ENCODE results near the gene CDK5RAP1.
"Not testable (repeated sequence)": the region's sequence is repeated elsewhere in the genome, so short reads cannot be mapped to it uniquely, and the experiment has no call there.

The CDK5RAP1 gene

DNA sequence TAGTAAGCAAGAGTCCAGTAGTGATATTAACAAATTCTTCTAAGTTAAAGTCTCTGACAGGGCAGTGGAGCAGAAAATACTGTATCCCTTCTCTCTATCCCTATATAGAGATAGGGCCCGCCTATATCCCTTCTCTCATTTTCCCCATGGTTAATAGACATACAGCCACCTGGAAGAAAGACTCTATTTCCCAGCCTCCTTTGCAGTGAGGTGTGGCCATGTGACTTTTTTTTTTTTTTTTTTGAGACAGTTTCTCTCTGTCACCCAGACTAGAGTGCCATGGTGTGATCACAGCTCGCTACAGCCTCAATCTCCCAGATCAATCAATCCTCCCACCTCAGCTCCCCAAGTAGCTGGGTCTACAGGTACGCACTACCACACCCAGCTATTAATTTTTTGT is 16.7 kb upstream of the CDK5RAP1 start:
- no peak for DNase-seq

DNA sequence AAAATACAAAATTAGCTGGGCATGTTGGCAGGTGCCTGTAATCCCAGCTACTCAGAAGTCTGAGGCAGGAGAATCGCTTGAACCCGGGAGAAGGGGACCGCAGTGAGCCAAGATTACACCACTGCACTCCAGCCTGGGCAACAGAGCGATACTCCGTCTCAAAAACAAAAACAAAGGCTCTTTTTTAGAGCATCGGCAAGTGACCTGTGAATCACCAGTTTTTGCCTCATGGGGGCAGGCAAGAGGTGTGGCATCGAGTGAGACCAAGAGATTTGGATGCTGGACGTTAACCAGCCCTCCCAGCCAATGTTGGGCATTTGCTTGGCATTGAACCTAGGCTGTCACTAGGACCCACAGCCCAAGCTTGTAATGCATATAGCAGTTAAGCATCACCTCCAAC is 14.6 kb upstream of the CDK5RAP1 start:
- no peak for DNase-seq

DNA sequence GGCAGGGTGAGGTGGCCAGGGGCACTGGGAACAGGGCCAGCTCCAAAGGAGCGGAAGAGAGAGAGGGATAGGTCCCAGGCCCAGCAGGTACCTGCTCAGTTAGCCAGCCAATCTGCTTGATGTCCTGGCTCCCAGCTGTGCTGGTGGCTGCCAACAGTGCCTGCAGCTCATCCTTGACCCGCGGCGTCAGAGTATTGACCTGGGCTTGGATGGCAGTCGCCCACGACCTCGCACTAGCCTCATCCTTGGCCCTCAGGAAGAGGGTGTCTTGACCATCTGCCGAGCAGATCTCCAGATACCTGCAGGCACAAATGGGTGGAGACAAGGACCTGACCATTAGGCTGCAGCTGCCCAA is 11.1 kb upstream of the CDK5RAP1 start:
- DNase-seq: no peak

DNA sequence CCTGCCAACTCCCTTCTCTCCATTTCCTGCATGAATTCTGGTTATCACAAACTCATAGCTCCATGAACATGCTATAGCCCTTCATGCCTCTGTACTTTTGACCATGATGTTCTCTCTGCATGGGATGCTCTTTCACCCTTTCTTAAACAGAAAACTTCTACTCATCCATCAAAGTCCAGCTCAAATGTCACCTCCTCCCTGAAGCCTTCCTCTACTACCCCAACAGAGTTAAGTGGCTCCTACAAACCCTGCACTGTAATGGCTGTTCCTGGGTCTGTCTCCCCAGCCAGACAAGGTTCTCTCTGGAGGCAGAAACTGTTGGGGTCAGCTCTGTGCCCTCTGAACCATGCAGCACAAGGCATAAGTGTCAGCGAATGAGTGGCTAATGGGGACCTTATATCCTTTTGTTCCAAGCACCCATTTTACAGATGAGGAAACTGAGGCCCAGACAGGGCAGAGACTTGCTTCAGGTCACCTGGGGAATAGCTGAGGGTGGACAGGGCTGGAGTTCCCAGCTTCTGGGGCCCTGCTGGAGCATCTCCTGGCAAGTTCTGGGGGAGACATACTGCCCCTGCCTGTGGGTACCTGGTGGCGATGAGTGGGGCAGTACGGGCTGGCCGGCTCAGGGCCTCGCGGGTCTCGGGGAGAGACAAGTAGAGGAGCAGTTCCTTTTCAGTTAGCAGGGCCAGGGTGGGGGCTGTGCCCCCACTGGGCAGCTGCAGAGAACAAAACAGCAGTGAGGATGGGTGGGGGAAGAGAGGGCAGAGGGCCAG is 10.6 kb upstream of the CDK5RAP1 start:
- no peak for DNase-seq

DNA sequence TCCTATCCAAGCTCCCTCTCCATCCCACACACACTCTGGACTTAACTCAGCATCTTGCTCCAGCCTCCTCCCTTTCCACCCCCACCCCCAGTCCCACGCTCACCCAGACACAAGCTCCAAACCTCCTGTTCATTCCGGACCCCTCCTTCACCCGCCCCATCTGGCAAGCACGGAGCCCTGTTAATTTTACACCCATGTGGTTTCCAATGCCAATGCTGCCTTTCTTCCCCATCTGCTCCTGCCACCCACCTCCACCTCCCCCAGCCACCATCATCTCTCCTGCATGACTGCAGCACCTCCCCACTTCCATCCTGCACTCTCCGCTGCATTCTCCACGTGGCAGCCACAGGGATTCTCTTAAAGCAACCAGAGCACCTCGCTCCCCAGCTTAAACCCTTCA is 9.9 kb upstream of the CDK5RAP1 start:
- DNase-seq: no peak

DNA sequence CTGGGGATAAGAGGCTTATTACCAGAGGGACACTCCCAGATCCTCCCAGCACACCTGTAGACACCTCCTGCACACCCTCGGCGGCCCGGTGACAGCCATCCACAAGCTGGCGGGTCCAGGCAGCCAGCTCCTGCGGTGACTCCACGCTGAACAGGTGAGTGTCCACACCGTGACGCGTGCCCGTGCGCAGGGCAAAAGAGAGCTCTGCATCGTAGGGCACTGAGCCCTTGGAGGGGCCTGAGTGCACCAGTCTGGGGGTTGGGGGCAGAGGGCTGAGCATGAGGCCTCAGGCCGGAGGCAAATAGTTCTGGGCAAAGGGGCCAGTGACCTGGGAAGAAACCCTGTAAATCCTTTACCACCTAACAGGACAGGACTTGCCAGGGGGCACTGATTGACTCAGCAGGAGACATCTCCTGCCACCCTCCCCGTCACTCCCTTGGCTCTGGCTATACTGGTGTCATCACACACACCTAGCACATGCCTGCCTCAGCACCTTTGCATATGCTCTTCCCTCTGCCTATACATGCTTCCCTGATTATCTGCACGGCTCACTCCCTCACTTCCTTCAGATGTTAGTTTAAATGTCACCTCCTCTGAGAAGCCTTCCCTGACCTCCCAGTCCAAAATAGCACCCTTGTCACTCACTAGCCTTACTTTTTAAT is 8.9 kb upstream of the CDK5RAP1 start:
- DNase-seq: no peak

DNA sequence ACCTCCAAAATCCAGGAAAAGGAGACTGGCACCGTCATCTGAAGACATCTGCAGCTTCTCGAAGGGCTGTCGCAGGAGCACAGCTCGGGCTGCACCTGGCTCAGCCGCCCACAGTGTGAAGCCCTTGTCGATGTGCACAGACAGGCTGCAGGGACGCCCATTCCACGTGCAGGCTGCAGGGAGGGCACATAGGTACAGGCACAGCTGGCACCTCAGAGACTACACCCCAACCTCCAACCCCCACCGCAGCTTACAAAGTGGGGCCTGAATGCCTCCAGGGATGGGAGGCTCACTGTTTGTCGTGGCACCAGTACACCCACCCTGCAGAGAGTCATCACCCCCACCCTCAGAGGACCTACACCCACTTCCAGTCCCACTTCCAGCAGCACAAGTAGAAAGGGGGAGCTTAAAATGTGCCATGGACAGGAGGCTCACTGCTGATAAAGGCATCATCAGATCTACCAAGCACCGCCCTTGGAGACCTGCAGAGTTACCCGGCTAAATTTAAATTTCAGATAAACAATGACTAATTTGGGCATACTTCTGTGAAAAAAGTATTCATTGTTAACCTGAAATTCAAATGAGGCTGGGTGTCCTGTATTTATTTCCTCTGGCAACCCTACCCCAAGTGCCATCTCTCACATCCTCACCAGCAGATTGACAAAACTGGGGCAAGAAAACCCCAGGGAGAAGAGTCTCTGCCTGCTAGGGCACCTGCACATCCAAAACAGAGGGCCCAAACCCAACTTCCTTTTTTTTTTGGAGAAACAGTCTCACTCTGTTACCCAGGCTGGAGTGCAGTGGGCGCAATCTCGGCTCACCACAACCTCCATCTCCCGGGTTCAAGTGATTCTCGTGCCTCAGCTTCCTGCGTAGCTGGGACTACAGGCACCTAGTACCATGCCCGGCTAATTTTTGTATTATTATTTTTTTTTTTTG is 7.7 kb upstream of the CDK5RAP1 start:
- DNase-seq: no peak

DNA sequence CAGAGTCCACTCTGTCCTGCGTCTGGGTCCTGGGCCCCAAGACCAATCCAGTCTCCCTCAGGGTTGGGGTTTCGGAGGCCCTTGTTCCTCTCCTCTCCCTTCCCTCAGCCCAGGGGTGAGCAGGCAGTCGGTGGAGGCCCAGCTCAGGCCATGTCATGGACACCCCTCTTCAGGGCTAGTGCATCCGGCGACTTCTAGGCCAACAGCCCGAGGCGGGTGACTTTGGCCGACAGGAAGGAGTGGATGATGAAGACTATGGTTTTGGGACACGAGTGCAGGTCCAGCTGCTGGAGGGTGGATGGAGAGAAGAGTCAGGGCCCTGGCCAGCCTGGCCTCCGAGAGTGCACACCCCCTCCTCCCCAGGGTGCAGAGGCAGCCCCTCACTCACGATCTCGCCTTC is 7.0 kb upstream of the CDK5RAP1 start:
- no peak for DNase-seq

DNA sequence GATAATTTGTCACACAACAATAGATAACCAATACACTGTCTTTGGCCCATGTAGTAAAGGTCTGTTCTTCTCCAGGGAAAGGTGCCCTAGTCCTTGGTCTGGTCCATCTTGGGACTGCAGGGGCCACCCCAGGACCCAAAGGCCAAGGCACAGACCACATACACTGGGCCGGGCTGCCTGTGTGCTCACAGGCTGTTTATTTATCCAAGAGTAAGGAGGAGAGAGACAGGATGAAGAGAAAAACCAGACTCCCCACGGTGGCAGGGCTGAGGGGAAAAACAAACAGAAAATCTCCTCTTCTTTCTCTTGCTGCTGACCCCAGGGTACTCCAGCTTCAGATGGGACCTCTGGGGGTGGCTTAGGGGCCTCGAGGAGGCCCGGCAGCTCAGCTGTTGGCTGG is 6.5 kb upstream of the CDK5RAP1 start:
- no peak for DNase-seq

DNA sequence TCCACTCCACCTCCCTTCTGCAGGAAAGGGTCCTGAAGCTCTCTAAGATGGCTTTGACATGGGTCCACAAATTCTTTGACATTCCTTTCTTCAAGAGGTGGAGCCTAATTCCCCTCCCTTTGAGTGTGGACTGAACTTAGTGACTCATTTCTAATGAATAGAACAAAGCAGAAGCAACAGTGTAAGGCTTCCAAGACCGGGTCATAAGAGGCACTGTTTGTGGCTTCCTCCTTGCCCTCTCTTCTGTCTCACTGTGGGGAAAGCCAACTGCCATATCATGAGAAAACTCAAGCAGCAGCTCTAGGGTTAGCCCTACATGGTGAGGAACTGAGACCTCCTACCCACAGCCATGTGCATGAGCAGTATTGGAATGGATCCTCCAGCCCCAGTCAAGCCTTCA is 5.9 kb upstream of the CDK5RAP1 start:
- peak; percentile 68 for DNase-seq

DNA sequence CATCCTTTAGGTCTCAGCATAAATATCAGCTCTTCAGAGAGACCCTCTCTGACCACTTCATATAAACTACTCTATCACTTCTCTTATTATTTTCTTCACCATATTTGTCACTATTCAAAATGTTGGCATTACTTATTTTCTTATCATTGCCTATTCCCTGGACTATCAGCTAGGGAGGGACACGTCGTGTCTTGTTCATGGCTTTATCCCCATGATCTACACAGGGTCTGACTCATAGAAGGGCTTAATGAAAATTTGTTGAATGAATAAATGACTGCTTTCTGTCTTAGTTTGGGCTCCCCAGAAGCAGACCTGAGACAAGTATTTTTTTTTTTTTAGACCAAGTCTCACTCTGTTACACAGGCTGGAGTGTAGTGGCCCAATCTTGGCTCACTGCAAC is 3.0 kb upstream of the CDK5RAP1 start:
- DNase-seq: no peak

DNA sequence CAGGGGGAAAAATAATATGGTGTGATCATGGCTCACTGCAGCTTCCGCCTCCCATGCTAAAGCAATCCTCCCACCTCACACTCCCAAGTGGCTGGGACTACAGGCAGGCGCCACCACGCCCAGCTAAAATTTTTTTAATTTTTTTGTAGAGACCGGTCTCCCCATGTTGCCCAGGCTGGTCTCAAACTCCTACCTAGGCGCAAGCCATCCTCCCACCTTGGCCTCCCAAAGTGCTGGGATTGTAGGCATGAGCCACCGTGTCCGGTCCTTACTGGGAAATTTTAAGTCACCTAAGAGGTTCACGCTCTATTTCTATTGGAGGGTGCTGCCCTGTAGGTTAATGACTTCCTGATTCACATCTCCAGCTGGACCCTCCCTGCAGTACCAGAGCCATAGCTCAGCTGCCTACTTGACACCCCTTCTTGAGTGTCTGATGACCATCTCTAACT is 626 bp upstream of the CDK5RAP1 start:
- DNase-seq: peak; percentile 33

DNA sequence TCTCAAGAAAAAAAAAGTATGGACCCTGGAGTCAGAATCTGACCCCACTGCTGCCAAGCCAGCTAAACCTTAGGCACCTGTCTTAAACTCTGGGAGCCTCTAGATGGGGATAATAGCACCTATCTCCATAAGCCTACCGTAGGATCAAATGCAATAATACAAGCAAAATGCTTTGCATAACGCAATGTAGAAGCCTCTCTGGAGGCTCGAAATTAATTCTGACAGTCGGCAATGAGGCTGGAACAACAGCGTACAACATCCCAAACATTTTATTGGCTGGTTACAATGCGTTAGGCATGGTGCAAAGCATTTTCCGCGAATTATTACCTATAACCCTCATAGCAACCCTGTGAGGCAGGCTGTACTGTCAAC is 521 bp downstream of the CDK5RAP1 start:
- DNase-seq: no peak

DNA sequence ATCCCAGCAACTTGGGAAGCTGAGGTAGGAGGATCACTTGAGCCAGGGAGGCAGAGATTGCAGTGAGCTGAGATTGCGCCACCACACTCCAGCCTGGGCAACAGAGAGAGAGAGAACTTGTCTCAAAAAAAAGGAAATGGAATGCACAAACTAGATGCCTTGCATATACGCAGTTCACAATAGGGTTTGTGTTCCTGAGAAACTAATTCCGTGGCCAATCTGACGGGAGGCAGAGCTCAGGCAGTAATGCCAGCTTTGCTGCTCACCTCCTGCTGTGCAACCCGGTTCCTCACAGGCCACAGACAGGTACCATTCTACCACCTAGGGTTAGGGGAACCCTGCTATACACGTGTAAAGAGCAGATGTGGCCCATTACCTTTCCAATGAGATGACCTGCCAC is 1.4 kb downstream of the CDK5RAP1 start:
- peak; percentile 43 for DNase-seq

DNA sequence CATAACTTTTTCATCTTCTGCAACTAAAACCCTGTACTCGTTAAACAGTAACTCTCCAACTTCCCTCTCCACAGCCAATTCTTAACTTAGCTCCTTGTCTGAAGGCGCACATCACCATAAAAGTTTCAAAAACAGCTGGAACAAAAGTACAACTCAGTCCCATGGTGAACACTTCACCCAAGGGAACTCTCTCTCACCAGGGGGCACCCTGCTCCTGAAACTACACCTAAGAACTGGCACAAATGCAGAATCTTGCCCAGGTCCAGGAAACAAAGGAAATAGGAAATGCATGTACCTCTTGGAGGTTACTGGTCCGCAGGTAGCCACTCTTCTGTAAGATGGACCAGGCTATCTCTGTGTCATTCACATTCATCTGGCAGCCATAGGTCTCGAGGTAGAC is 6.6 kb downstream of the CDK5RAP1 start:
- DNase-seq: no peak

DNA sequence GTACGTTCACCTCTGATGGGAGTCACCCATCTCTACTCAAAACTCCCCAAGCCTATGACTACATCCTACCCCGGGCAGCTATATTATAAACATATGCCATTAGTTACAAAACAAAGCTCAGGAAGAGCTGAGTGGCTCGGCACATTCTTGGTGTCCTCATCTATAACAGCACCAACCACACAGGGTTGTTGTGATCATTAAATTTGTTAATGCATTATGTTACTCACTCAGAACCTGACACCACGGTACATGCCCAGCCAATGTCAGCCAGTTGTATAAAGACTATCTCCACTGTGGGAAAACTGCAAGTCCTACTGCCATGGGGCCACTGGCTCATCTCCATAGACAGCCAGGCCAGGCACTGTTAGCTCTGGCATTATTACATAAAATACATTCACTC is 7.7 kb downstream of the CDK5RAP1 start:
- no peak for DNase-seq

DNA sequence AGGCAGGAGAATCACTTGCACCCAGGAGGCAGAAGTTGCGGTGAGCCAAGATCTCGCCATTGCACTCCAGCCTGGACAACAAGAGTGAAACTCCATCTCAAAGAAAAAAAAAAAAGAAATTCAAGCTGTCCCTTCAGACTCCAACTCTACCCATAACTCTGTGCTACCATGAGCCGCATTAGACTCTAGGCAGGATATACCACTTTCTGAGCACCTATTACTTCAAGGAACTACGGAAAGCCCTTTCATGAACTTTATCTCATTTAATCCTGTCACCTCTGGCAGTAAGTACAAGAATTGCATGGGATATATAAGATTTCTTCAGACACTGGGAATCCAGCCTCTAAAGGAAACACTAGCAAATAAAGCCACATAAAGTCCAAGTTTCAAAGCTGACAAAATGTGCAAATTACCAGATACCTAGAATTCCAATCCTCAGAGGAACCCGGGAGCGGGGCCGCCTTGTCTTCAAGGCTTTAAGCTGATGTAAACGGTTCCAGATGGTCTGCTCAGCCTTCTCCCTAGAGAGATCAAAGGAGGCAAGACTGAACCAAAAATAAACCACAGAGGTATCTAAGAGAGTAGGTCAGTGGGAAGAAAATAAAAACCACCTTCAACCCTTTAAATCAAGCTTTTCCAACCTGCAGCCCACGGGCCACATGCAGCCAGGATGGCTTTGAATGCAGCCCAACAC is 9.4 kb downstream of the CDK5RAP1 start:
- no peak for DNase-seq

DNA sequence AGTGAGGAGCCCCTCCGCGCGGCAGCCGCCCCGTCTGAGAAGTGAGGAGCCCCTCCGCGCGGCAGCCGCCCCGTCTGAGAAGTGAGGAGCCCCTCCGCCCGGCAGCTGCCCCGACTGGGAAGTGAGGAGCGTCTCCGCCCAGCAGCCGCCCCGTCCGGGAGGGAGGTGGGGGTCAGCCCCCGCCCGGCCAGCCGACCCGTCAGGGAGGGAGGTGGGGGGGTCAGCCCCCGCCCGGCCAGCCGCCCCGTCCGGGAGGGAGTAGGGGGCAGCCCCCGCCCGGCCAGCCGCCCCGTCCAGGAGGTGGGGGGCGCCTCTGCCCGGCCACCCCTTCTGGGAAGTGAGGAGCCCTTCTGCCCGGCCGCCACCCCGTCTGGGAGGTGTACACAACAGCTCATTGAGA is 12.0 kb downstream of the CDK5RAP1 start:
- not testable (repeated sequence) for DNase-seq

DNA sequence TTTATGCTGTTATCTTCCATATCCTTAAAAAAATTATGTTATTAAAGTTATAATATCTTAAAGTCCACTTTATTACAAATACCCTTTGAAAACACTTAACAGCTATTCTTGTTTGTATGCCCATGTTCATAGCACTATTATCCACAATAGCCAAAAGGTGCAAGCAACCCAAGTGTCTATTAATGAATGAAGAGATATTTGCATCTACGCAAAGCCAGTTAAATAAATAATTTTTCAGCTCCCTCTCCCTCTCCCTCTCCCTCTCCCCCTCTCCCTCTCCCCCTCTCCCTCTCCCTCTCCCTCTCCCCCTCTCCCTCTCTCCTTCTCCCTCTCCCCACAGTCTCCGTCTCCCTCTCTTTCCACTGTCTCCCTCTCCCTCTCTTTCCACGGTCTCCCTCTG is 13.1 kb downstream of the CDK5RAP1 start:
- DNase-seq: no peak

DNA sequence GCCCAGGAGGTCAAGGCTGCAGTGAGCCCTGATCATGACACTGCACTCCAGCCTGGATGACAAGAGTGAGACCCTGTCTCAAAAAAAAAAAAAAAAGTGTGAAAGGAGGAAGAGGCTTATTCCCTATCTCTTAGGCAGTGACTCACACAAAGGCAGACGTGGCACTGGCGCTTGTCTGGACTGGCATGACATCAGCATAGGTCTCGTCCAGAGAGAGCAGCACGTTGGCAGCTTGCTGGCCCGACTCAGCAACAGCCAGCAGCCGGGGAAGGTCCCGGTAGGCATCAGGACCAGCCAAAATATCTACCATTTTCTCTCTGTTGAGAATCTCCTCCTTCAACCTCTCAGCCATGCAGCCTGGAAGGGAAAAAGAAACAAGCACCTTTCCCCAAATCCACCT is 14.1 kb downstream of the CDK5RAP1 start:
- peak; percentile 65 for DNase-seq

DNA sequence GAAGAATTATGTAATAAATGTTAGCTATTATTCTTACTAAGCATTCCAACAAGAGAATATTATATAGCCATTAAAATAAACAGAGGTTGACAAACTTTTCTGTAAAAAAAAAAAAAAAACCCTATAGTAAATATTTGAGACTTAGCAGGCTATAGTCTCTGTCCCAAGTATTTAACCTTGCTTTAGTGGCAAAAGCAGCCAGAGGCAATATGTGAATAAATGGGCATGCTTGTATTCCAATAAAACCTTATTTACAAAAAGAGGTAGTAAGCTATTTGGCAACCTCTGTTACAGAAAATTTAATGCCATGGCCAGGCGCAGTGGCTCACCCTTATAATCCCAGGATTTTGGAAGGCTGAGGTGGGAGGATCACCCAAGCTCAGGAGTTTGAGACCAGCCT is 14.6 kb downstream of the CDK5RAP1 start:
- DNase-seq: no peak

DNA sequence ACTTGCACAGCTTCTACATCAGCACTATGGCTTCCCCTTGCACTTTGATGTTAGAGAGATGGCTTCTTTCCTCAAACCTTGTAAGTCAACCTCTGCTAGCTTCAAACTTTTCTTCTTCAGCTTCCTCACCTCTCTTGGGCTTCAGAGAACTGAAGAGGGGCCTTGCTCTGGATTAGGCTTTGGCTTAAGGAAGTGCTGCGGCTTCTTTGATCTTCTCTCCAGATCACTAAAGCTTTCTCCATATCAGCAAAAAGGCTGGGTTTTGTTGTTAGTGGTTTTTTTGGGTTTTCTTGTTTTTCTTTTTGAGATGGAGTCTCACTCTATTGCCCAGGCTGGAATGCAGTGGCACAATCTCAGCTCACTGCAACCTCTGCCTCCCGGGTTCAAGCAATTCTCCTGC is 24.0 kb downstream of the CDK5RAP1 start:
- no peak for DNase-seq
